Colonic mucosa (tissue), 4 donors: ENCODE measurements around the gene ZMYND8. TPM values are rescaled to one million over a fixed set of nuclear protein-coding genes. Genes with fewer than 3 reads are reported as not detected.

Experiments
- DNase-seq: peaks from one replicate; pipeline ENCODE4 v3.0.0-alpha.2; 2020
- H3K27ac ChIP-seq: fragments of 200-600 bp; one replicate; pipeline ENCODE4 v1.8.0; 2021
- H3K27me3 ChIP-seq: fragments of 200-600 bp; one replicate; pipeline ENCODE4 v1.8.0; 2021
- H3K36me3 ChIP-seq: fragments of 200-600 bp; one replicate; pipeline ENCODE4 v1.8.0; 2021
- H3K4me1 ChIP-seq: fragments of 200-600 bp; one replicate; pipeline ENCODE4 v1.8.0; 2021; ENCODE audit warnings: mild to moderate bottlenecking
- H3K4me3 ChIP-seq: fragments of 200-600 bp; one replicate; pipeline ENCODE4 v1.8.0; 2021
- H3K9ac ChIP-seq, 2 donors: one replicate each; pipeline ENCODE4 v1.7.0; 2013; ENCODE audit warnings: control low read depth in 2 of 2, low read depth in 2 of 2, low read length in 2 of 2
- H3K9me3 ChIP-seq: fragments of 200-600 bp; one replicate; pipeline ENCODE4 v1.8.0; 2021
- intact Hi-C: fragments of 100-400 bp; cut with DNase I; formaldehyde crosslinking; loops from one replicate; pipeline ENCODE4 v1.14.1; 2022
- total RNA-seq, 2 donors: library from RNA; stranded (reverse); fragmentation: NEBNext Ultra II Directional in 1 of 2; extraction: Animal tissue kit (Norgen Biotek cat#: 25700) in 1 of 2; gene quantifications; one replicate each; pipeline ENCODE4 v1.2.1, GENCODE V29; 2021
- TF ChIP-seq, protein P1 (sequence below): fragments of 200-600 bp; IDR thresholded peaks from one replicate; pipeline ENCODE4 v1.8.0; 2022; ENCODE audit warnings: antibody characterized with exemption, mild to moderate bottlenecking
- donor health status: healthy.
- donor health status: DM: no; HTN: no; CAD: no.
- donor health status: DM: no; HTN: no; CAD: no.

ZMYND8 gene
- total RNA-seq, 2 donors from 2014 or later = 45.4 to 53.1 TPM

DNA sequence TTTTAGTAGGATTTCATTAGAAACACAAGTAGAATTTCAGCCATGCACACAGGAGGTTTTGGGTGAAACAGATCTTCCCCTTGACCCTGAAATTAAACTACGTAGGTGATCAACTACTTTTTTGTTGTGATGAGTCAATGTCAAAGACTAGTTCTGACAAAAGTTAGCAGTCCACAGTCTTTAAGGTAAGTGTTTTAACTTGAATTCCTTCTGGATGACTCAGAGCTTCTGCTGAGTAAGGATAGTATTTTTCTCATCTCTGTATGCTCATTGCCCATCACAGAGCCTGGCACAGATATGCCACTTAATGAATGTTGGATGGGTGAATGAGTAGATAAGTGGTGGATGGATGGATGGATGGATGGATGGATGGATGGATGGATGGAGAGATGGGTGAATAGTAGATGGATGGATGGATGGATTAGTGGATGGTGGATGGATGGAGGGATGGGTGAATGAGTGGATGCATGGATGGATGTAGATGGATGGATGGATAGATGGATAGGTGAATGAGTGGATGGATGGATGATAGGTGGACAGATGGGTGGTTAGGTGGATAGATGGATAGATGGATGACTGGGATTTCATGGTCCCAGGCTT lies 165.3 kb downstream of the ZMYND8 start:
- no peak overlapping the region for H3K27ac ChIP-seq
- DNase-seq = no peak
- H3K9me3 ChIP-seq = no peaks in the 10 kb centered on the region
- H3K4me3 ChIP-seq = no peak overlapping the region
- TF ChIP-seq, protein P1, sequence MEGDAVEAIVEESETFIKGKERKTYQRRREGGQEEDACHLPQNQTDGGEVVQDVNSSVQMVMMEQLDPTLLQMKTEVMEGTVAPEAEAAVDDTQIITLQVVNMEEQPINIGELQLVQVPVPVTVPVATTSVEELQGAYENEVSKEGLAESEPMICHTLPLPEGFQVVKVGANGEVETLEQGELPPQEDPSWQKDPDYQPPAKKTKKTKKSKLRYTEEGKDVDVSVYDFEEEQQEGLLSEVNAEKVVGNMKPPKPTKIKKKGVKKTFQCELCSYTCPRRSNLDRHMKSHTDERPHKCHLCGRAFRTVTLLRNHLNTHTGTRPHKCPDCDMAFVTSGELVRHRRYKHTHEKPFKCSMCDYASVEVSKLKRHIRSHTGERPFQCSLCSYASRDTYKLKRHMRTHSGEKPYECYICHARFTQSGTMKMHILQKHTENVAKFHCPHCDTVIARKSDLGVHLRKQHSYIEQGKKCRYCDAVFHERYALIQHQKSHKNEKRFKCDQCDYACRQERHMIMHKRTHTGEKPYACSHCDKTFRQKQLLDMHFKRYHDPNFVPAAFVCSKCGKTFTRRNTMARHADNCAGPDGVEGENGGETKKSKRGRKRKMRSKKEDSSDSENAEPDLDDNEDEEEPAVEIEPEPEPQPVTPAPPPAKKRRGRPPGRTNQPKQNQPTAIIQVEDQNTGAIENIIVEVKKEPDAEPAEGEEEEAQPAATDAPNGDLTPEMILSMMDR = no peak
- no peak overlapping the region for H3K9ac ChIP-seq
- H3K4me1 ChIP-seq = no peaks in the 10 kb centered on the region
- intact Hi-C loops = no loop called here
- H3K27me3 ChIP-seq = no peaks in the 10 kb centered on the region
- no peaks in the 10 kb centered on the region for H3K36me3 ChIP-seq

DNA sequence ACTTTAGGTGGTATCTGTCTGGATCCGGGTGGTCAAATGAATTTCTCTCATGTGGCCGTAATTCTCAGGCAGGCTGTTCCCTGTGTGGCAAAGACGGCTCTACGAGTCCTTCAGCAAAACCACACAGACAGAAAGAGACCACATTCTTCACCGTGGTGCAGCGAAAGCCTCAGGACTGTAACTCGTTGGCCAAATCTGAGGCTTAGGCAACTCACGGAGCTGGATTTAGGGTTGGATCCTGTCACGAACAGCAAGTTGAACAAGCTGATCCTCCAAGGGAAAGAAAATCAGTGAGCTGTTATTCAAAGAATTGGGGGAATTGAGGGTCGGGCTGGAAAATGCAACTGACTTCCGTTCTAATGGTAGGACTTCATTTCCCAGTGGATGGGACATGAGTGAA lies 167.4 kb downstream of the ZMYND8 start:
- DNase-seq = no peak
- no peak overlapping the region for H3K27ac ChIP-seq
- no peaks in the 10 kb centered on the region for H3K9me3 ChIP-seq
- H3K36me3 ChIP-seq = no peaks in the 10 kb centered on the region
- no peaks in the 10 kb centered on the region for H3K27me3 ChIP-seq
- H3K9ac ChIP-seq = no peak overlapping the region
- H3K4me3 ChIP-seq = no peak overlapping the region
- TF ChIP-seq, protein P1 = no peak
- intact Hi-C loops = no loop called here
- no peaks in the 10 kb centered on the region for H3K4me1 ChIP-seq

DNA sequence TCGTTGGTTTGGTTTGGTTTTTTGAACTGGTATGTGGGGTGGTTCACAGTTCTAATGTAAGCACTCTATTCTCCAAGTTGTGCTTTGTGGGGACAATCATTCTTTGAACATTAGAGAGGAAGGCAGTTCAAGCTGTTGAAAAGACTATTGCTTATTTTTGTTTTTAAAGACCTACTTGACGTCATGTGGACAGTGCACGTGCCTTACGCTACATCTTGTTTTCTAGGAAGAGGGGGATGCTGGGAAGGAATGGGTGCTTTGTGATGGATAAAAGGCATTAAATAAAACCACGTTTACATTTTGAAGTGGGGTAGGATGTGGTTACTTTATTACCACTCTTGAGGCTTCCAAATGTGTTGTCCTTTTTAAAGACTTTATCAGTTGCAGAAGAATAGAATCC lies 168.0 kb downstream of the ZMYND8 start:
- Histone ChIP-seq H3K9ac (no peak overlapping the region), H3K27me3 (no peaks in the 10 kb centered on the region), H3K4me3 (no peak overlapping the region), H3K27ac (no peak overlapping the region), H3K36me3 (no peaks in the 10 kb centered on the region), H3K4me1 (no peaks in the 10 kb centered on the region), H3K9me3 (no peaks in the 10 kb centered on the region)
- no peak for DNase-seq
- intact Hi-C loops = no loop called here
- TF ChIP-seq, protein P1 = no peak

DNA sequence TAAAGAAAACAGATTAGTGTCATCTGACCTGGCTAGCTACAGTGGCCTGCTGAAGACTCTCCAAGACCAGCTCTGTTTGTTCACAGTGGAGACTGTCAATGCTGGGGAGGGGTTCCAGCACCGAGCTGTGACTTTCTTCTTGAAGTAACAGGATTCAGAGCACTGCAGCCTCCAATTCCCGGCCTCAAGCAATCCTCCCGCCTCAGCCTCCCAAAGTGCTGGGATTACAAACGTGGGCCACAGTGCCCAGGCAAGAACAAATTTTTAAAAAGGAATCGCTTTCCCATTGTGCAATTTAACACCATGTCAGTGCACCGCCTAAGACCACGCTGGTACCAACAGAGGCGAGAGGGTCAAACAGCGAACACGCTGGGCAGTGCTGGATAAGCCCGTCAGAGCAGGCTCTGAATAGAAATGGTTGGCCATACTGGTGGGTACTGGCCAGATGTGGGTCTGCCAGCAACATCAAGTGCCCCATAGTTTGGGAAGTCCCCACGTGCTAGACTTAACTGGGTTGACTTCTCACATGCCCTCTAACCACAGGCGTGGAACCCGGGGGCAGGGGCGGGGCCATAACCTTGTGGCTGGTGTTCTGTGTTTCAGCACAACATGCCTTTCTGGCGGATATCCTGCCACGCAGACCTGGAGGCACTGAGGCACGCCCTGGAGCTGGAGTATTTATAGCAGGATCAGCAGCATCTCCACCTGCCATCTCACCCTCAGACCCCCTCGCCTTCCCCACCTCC lies 168.9 kb downstream of the ZMYND8 start:
- no peaks in the 10 kb centered on the region for H3K36me3 ChIP-seq
- no peaks in the 10 kb centered on the region for H3K4me1 ChIP-seq
- no peak for DNase-seq
- intact Hi-C loops = no loop called here
- no peak overlapping the region for H3K9ac ChIP-seq
- H3K27me3 ChIP-seq = no peaks in the 10 kb centered on the region
- H3K4me3 ChIP-seq = no peak overlapping the region
- H3K9me3 ChIP-seq = no peaks in the 10 kb centered on the region
- H3K27ac ChIP-seq = no peak overlapping the region
- TF ChIP-seq, protein P1 = no peak

- no peak overlapping the region for H3K9ac ChIP-seq
- intact Hi-C loops = no loop called here
- no peak overlapping the region for H3K4me3 ChIP-seq
- TF ChIP-seq, protein P1 = no peak
- no peaks in the 10 kb centered on the region for H3K9me3 ChIP-seq
- H3K27ac ChIP-seq = no peak overlapping the region
- H3K27me3 ChIP-seq = no peaks in the 10 kb centered on the region
- no peaks in the 10 kb centered on the region for H3K36me3 ChIP-seq
- H3K4me1 ChIP-seq = no peaks in the 10 kb centered on the region
- DNase-seq = no peak
These were observed 173.1 kb downstream of the ZMYND8 start for GRCh38 chr20:47183367-47183766.
